ENCODE results near the gene FRYL.
"Not testable (repeated sequence)": the region's sequence is repeated elsewhere in the genome, so short reads cannot be mapped to it uniquely, and the experiment has no call there.

The FRYL gene

DNA sequence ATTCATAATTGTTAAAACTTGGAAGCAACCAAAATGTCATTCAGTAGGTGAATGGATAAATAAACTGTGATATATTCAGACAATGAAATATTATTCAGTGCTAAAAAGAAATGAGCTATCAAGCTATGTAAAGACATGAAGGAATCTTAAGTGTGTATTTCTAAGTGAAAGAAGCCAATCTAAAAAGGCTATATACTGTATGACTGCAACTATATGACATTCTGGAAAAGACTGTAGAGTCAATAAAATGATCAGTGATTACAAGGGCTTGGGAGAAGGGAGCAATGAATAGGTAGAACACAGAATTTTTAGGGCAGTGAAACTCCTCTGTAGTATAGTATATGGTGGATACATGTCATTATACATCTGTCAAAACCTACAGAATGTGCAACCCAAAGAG, 139.9 kb downstream of the FRYL start:
- no peak for DNase-seq (ENCODE audit: low read depth)
- TF ChIP-seq, protein P1, sequence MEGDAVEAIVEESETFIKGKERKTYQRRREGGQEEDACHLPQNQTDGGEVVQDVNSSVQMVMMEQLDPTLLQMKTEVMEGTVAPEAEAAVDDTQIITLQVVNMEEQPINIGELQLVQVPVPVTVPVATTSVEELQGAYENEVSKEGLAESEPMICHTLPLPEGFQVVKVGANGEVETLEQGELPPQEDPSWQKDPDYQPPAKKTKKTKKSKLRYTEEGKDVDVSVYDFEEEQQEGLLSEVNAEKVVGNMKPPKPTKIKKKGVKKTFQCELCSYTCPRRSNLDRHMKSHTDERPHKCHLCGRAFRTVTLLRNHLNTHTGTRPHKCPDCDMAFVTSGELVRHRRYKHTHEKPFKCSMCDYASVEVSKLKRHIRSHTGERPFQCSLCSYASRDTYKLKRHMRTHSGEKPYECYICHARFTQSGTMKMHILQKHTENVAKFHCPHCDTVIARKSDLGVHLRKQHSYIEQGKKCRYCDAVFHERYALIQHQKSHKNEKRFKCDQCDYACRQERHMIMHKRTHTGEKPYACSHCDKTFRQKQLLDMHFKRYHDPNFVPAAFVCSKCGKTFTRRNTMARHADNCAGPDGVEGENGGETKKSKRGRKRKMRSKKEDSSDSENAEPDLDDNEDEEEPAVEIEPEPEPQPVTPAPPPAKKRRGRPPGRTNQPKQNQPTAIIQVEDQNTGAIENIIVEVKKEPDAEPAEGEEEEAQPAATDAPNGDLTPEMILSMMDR (IDR thresholded peaks at IDR 0.05; ENCODE audit: control insufficient read depth, insufficient read depth, low read depth, low read length, missing control alignments) = no peak
- H3K4me3 ChIP-seq (ENCODE audit: control insufficient read depth, low read depth, low read length) = no peak overlapping the region

DNA sequence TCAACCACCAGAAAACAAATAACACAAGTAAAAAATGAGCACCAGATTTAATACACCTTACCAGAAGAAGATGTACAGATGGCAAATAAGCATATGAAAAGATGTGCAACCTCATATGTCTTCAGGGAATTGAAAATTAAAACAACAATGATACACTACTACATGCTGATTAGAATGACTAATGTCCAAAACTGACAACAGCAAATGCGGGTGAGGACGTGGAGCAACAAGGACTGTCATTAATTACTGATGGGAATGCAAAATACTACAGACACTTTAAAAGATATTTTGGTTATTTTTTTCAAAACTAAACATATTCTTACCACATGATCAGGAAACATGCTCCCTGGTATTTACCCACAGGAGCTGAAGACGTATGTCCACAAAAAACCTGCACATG, 140.3 kb downstream of the FRYL start:
- TF ChIP-seq, protein P1 (IDR thresholded peaks at IDR 0.05; ENCODE audit: control insufficient read depth, insufficient read depth, low read depth, low read length, missing control alignments) = no peak
- no peak for DNase-seq (ENCODE audit: low read depth)
- no peak overlapping the region for H3K4me3 ChIP-seq (ENCODE audit: control insufficient read depth, low read depth, low read length)

DNA sequence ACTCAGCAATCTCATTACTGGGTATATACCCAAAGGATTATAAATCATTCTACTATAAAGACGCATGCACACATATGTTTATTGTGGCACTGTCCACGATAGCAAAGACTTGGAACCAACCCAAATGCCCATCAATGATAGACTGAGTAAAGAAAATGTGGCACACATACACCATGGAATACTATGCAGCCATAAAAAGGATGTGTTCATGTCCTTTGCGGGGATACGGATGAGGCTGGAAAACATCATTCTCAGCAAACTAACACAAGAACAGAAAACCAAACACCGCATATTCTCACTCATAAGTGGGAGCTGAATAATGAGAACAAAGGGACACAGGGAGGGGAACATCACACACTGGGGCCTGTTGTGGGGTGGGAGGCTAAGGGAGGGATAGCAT, 141.5 kb downstream of the FRYL start:
- not testable (repeated sequence) for H3K4me3 ChIP-seq (ENCODE audit: control insufficient read depth, low read depth, low read length); DNase-seq (ENCODE audit: low read depth)

DNA sequence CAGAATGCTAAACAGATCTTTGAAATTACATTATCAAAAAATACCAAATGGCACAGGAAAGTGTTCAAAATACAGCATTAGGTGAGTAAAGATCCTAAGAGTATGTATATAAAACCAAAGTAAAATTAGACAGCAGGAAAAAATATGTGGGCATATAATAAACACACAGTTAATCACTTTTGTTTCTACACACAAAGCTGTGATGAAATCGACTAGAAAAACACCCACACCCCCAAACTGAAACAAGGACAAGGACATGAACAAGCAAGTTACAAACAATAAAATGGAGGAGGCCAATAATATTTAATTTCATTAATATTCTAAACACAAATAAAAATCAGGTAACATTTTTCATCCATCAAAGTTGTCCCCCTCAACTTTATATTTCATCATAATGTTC, 143.2 kb downstream of the FRYL start:
- TF ChIP-seq, protein P1 (IDR thresholded peaks at IDR 0.05; ENCODE audit: control insufficient read depth, insufficient read depth, low read depth, low read length, missing control alignments) = no peak
- no peak for DNase-seq (ENCODE audit: low read depth)
- H3K4me3 ChIP-seq (ENCODE audit: control insufficient read depth, low read depth, low read length) = no peak overlapping the region

DNA sequence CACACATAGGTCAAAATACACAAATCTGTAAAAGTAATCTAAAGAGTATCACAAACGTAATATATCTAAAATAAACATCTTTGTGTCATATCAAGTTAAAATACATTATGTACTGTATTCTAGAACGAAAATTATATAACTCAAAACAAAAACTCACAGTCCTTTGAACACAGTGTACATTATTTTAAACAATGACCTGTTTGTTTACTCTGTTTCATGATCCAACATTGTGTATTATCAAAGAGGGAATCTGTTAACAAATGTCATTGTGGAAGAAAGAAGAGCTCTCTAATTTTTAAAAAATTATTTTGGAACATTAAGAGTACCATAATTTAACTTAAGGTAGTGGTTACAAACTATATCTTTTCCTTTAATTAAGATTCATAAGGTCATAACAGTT, 144.1 kb downstream of the FRYL start:
- TF ChIP-seq, protein P1 (IDR thresholded peaks at IDR 0.05; ENCODE audit: control insufficient read depth, insufficient read depth, low read depth, low read length, missing control alignments) = no peak
- H3K4me3 ChIP-seq (ENCODE audit: control insufficient read depth, low read depth, low read length) = no peak overlapping the region
- DNase-seq (ENCODE audit: low read depth) = no peak

DNA sequence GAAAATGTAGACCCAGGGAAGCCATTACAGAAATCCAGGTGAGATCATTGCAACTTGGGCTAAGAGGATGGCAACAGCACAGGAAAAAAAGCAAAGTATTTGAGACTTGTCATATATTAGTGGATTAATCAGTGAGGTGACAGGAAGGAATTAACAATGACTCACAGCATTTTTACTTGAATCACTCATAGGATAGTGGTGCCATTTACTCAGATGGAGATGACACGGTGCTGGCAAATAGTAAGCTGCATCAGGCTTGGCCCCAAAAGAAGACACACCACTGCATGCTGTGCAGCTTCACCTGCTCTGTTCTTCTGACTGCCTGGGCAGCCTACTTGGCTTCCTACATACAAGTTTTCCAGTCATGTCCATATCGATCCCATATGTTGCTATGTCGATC, 144.8 kb downstream of the FRYL start:
- H3K4me3 ChIP-seq (ENCODE audit: control insufficient read depth, low read depth, low read length) = no peak overlapping the region
- TF ChIP-seq, protein P1 (IDR thresholded peaks at IDR 0.05; ENCODE audit: control insufficient read depth, insufficient read depth, low read depth, low read length, missing control alignments) = no peak
- no peak for DNase-seq (ENCODE audit: low read depth)

DNA sequence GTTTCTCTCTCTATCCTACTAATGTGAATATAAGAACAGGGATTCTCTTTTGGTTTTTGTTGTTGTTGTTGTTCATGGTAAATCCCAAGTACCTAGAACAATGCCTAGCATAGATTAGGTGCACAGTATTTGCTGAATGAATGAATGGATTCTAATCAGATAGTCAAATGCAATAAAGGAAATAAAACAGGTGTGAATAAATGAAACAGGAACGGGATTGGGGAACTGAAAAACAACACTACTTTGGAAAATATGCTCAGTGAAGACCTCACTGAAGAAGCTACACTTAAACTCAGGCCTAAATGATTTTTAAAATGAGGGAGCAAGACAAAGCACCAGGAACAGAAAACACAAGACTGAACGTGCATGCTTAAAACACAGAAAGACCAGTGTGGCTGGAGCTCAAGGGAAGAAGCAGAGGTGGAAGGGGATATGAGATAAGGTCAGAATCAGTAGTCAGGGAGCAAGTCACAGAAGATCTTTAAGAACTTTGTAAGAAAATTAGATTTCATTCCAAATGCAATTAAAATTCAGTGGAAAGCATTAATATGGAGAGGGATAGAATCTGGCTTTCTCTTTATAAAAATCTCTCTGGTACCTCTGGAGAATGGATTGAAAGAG, 145.3 kb downstream of the FRYL start:
- TF ChIP-seq, protein P1 (IDR thresholded peaks at IDR 0.05; ENCODE audit: control insufficient read depth, insufficient read depth, low read depth, low read length, missing control alignments) = no peak
- H3K4me3 ChIP-seq (ENCODE audit: control insufficient read depth, low read depth, low read length) = no peak overlapping the region
- DNase-seq (ENCODE audit: low read depth) = no peak

All from AG09309 (cell line).